Small intestine (tissue), 7 donors: ENCODE measurements around the gene MMP20. TPM values are rescaled to one million over a fixed set of nuclear protein-coding genes. Genes with fewer than 3 reads are reported as not detected.

ENCODE experiments used
- DNase-seq, 2 donors: peaks; one replicate each; pipeline versions ENCODE4 v3.0.0 to v3.0.0-alpha.2; 2013
- FAIRE-seq: peaks from 2 replicates; lab custom pipeline; 2012; peaks lifted over from hg19 to GRCh38; lab: Jason Lieb, UNC
- H3K27ac ChIP-seq, 3 donors: one replicate each; pipeline ENCODE4 v1.5.1; 2013; ENCODE audit warnings: low read length in 2 of 3, mild to moderate bottlenecking in 2 of 3, control low read depth in 1 of 3, inconsistent platforms in 1 of 3, low read depth in 1 of 3, moderate library complexity in 1 of 3
- H3K27me3 ChIP-seq, 3 donors: one replicate each; pipeline ENCODE4 v1.6.1; 2013; ENCODE audit warnings: low read length in 3 of 3, inconsistent platforms in 1 of 3; ENCODE audit not compliant: control insufficient read depth in 3 of 3, insufficient read depth in 3 of 3
- H3K36me3 ChIP-seq, 3 donors: one replicate each; pipeline ENCODE4 v1.6.1; 2013; ENCODE audit warnings: low read length in 3 of 3, inconsistent platforms in 1 of 3, low read depth in 1 of 3, mild to moderate bottlenecking in 1 of 3, moderate library complexity in 1 of 3; ENCODE audit not compliant: control insufficient read depth in 3 of 3, insufficient read depth in 2 of 3
- H3K4me1 ChIP-seq, 3 donors: one replicate each; pipeline ENCODE4 v1.6.1; 2013; ENCODE audit warnings: low read length in 2 of 3, inconsistent platforms in 1 of 3, low read depth in 1 of 3, mild to moderate bottlenecking in 1 of 3, moderate library complexity in 1 of 3; ENCODE audit not compliant: control insufficient read depth in 3 of 3, insufficient read depth in 2 of 3
- H3K4me3 ChIP-seq, 3 donors: one replicate each; pipeline ENCODE4 v1.5.1; 2013; ENCODE audit warnings: low read length in 3 of 3, control low read depth in 1 of 3, inconsistent platforms in 1 of 3, low read depth in 1 of 3, mild to moderate bottlenecking in 1 of 3, moderate library complexity in 1 of 3
- H3K9me3 ChIP-seq, 2 donors: one replicate each; pipeline ENCODE4 v1.6.1; 2013; ENCODE audit warnings: low read depth in 1 of 2, low read length in 1 of 2; ENCODE audit not compliant: control insufficient read depth in 2 of 2, insufficient read depth in 1 of 2
- WGBS, 3 donors: extraction: QIAGEN DNeasy Blood & Tissue Kit; methylation state at CpG; one replicate each; pipeline ENCODE4 v1.1.7; 2013; 5-methylcytosine and 5-hydroxymethylcytosine counted together
- polyA plus RNA-seq, 4 donors: library from polyadenylated mRNA; stranded (reverse) in 3 of 4; unstranded in 1 of 4; fragments of 200-250 nt in 3 of 4; fragments of 120-200 nt in 1 of 4; gene quantifications; one replicate each; pipeline versions ENCODE4 v1.2.1 to v1.2.3, GENCODE V29; 2013
- donor health status: healthy with polysubstance abuse.
- donor health status: control.
- donor health status: control.
- donor health status: Bipolar disorder and iron deficiency.
- donor health status: healthy.

The MMP20 gene
- polyA plus RNA-seq, 4 donors: 0.03 TPM; not detected in 3

DNA sequence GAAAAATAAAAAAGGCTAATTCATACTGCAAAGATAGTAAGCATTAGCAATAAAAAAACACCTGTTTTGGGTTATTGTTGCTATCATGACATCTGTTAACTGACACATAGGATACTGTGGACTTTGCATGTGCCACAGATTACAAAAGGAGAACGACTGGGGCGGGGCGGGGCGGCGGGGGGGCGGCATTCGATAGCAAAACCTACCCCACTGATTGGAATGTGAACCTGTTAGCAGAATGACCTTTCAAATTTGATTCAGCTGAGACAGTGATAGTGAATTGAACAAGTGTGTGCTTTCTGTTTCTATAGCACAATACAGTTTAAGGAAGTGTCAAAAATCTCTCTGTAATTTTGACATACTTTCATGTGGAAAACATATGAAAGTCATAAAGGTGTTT, 14.9 kb downstream of the MMP20 start:
- no peak overlapping the region for H3K27ac ChIP-seq

DNA sequence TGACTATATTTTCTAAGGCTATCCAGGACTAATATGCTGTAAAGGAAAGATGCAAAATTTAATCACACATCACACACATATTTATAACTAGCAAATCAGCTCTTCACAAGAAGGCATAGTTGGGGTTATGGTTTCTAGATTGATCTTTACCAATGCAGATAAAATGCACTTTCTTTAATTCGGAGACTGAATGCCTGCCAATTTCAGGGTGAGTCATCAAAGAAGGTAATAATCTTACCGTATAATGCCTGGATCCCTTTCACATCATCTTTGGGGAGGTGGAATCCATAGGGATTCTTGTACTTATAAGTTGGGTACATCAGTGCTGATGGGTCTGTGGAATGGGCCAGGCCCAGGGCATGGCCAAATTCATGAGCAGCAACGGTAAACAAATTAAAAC, 16.4 kb downstream of the MMP20 start:
- H3K9me3 ChIP-seq: no peaks in the 10 kb centered on the region
- H3K4me3 ChIP-seq: no peak overlapping the region
- FAIRE-seq: no peak
- H3K27ac ChIP-seq: no peak overlapping the region
- peaks cover 0 to 15% (median 0%) of the 10 kb centered on the region in 3 donors for H3K4me1 ChIP-seq
- H3K27me3 ChIP-seq: no peaks in the 10 kb centered on the region
- 26 to 68% (median 52%) methylated on average over 3 of the region's 3 CpGs for WGBS, 3 donors
- no peaks in the 10 kb centered on the region for H3K36me3 ChIP-seq
- DNase-seq: peak in 1 of 2 donors; percentile 23

More for the DNA sequence above, 14.9 kb downstream of the MMP20 start:
- FAIRE-seq (no peak), DNase-seq (peak; percentile 76 to 86)
- Histone ChIP-seq H3K4me1 (peaks cover 0 to 15% (median 0%) of the 10 kb centered on the region in 3 donors), H3K4me3 (no peak overlapping the region), H3K36me3 (no peaks in the 10 kb centered on the region), H3K9me3 (no peaks in the 10 kb centered on the region), H3K27me3 (no peaks in the 10 kb centered on the region)
- 22 to 56% (median 32%) methylated on average over 7 of the region's 7 CpGs for WGBS, 3 donors

DNA sequence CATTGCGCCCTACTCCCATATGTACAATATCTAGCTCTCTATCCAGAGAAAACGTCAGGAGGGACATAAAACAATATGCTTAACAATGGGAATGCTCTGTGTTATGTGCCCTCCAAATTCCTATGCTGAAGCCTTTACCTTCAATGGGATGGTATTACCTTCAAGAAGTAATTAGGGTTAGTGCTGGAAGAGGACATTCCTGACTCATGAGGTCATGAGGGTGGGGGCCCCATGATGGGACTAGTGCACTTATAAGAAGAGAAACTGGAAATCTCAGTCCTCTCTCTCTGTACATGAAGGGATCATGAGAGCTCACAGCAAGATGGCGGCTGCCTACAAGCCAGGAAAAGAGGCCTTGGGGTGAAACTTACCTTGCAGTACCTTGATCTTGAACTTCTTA, 20.3 kb downstream of the MMP20 start:
- no peak overlapping the region for H3K4me3 ChIP-seq
- DNase-seq: no peak
- FAIRE-seq: no peak
- no peaks in the 10 kb centered on the region for H3K36me3 ChIP-seq
- H3K27me3 ChIP-seq: no peaks in the 10 kb centered on the region
- no peak overlapping the region for H3K27ac ChIP-seq
- H3K9me3 ChIP-seq: no peaks in the 10 kb centered on the region
- WGBS, 3 donors: 90 to 94% (median 91%) methylated on average over 3 of the region's 3 CpGs
- peaks cover 0 to 8% (median 0%) of the 10 kb centered on the region in 3 donors for H3K4me1 ChIP-seq

DNA sequence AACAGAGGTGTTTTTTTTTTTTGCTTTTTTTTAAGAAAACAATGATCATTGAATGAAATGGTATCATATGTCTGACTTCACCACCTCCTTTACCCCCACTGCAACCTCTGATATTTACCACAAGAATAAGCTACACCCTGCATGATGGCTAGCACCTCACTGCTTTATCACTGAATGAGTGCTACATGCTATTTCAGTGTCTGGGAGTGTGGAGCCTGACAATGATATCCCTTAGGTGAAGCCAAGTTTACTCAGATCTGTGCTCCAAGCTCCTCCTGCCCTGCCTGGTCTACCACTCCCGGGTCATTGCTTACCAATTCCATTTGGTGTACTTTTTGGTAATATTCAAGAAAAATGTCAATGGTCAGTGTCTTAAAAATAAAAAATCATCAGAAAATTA, 21.1 kb downstream of the MMP20 start:
- H3K4me3 ChIP-seq: no peak overlapping the region
- no peaks in the 10 kb centered on the region for H3K27me3 ChIP-seq
- H3K36me3 ChIP-seq: no peaks in the 10 kb centered on the region
- H3K4me1 ChIP-seq: peaks cover 0 to 7% (median 2%) of the 10 kb centered on the region in 3 donors
- no peak for DNase-seq
- no peaks in the 10 kb centered on the region for H3K9me3 ChIP-seq
- 88 to 91% (median 88%) methylated on average over 1 of the region's 1 CpG for WGBS, 3 donors
- H3K27ac ChIP-seq: no peak overlapping the region
- no peak for FAIRE-seq

- Histone ChIP-seq H3K36me3 (no peaks in the 10 kb centered on the region), H3K4me3 (no peak overlapping the region), H3K27me3 (no peaks in the 10 kb centered on the region), H3K27ac (no peak overlapping the region), H3K9me3 (no peaks in the 10 kb centered on the region), H3K4me1 (peaks cover 1 to 12% (median 2%) of the 10 kb centered on the region in 3 donors)
- DNase-seq: no peak
- FAIRE-seq: no peak
- WGBS, 3 donors: 61 to 81% (median 63%) methylated on average over 5 of the region's 5 CpGs
These were observed 21.6 kb downstream of the MMP20 start for GRCh38 chr11:102603576-102603975.

DNA sequence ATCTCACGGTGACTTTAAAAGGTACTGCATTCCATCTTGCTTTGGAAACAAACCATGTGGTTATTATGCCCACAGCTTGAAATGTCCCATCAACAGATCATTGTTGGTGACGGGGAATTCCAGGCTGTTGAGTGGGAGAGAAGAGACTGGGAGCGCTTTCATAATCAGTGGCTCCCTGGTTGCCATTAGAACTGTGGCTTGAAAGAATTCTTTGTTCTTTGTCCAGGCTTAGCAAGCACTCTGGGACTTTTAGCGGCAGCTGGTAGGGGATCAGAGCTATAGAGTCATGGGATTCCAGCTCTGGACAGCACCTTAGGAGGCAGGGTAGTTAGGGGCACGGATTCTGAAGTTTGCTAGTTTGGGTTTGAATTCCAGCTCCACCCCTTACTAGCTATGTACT, 22.0 kb downstream of the MMP20 start:
- H3K9me3 ChIP-seq: no peaks in the 10 kb centered on the region
- 24 to 52% (median 27%) methylated on average over 5 of the region's 5 CpGs for WGBS, 3 donors
- H3K36me3 ChIP-seq: no peaks in the 10 kb centered on the region
- no peak overlapping the region for H3K4me3 ChIP-seq
- no peak overlapping the region for H3K27ac ChIP-seq
- DNase-seq (peak in 1 of 2 donors; percentile 20), FAIRE-seq (no peak)
- no peaks in the 10 kb centered on the region for H3K27me3 ChIP-seq
- H3K4me1 ChIP-seq: peaks cover 2 to 13% (median 5%) of the 10 kb centered on the region in 3 donors

DNA sequence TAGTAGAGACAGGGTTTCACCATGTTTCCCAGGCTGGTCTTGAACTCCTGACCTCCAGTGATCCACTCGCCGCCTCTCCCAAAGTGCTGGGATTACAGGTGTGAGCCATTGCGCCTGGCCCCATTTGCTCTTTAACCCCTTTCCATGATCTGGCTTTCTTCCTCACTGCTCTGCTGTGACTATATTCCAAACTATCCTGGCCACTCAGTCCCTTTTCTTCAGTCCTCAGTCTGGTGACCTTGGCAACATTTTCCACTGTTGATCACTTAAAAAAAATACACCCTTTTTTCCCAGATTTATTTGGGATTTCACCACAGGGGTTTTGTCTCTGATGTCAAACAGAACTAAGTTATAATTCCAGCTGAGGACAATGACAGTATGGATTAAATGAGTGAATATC, 24.5 kb downstream of the MMP20 start:
- Histone ChIP-seq H3K9me3 (no peaks in the 10 kb centered on the region), H3K27me3 (no peaks in the 10 kb centered on the region), H3K4me3 (no peak overlapping the region), H3K36me3 (no peaks in the 10 kb centered on the region), H3K4me1 (peaks cover 2 to 15% (median 5%) of the 10 kb centered on the region in 3 donors), H3K27ac (peak overlapping the region in 1 of 3 donors; percentile 73)
- 41 to 76% (median 64%) methylated on average over 3 of the region's 3 CpGs for WGBS, 3 donors
- FAIRE-seq (no peak), DNase-seq (no peak)

GRCh38 chr11:102599642-102600261, 25.4 kb downstream of the MMP20 start:
- no peaks in the 10 kb centered on the region for H3K9me3 ChIP-seq
- H3K27ac ChIP-seq: peak overlapping the region; percentile 28 to 78 (median 73)
- FAIRE-seq (no peak), DNase-seq (peak; percentile 89)
- 15 to 49% (median 26%) methylated on average over 3 of the region's 3 CpGs for whole genome bisulfite sequencing, 3 donors
- H3K36me3 ChIP-seq: no peaks in the 10 kb centered on the region
- no peak overlapping the region for H3K4me3 ChIP-seq
- peaks cover 2 to 15% (median 5%) of the 10 kb centered on the region in 3 donors for H3K4me1 ChIP-seq
- H3K27me3 ChIP-seq: no peaks in the 10 kb centered on the region
